ENCODE data around the gene PARVA. TPM values are rescaled to one million over a fixed set of nuclear protein-coding genes. Genes with fewer than 3 reads are reported as not detected.

Gene PARVA
- total and polyA plus RNA-seq, 2 of the 4 experiments (the other 2 are of a cell fraction), result 65.2 to 80.2 TPM

- intact Hi-C loops (cut with micrococcal nuclease), result loop anchor here (5.0 kb wide), 1 partner anchor 354 kb away; no protein-coding TSS in a partner anchor
- DNase-seq (peak; percentile 58), ATAC-seq (ENCODE audit: low read depth) (no peak)
Observed at GRCh38 chr11:12537778-12538401, 160.5 kb downstream of the PARVA start.

More at GRCh38 chr11:12537778-12538401, 160.5 kb downstream of the PARVA start:
- Histone ChIP-seq H3K27ac (ENCODE audit: insufficient read depth, low read length) (peak overlapping the region; percentile 48; the same call in 1 of the 2 replicates), H3K14ac (replicated peaks; ENCODE audit: low read depth, low read length) (peak overlapping the region; percentile 96), H3K4ac (ENCODE audit: low read depth, low read length) (peak overlapping the region; percentile 86), H2BK5ac (ENCODE audit: low read depth, low read length, poor library complexity, severe bottlenecking) (peak overlapping the region; percentile 7), H2AK9ac (replicated peaks; ENCODE audit: low read depth, low read length, poor library complexity) (no peak overlapping the region), H3K4me2 (ENCODE audit: low read depth, low read length) (no peak overlapping the region), H4K8ac (ENCODE audit: low read depth in 2 of 2, low read length in 2 of 2) (peak overlapping the region; percentile 32 to 81), H2AK5ac (ENCODE audit: low read depth, low read length) (peak overlapping the region; percentile 79), H3K9ac (ENCODE audit: low read depth, low read length) (no peak overlapping the region), H3K4me1 (ENCODE audit: control insufficient read depth, insufficient read depth, low read length) (peaks cover 40% of the 10 kb centered on the region), H2AFZ (replicated peaks; ENCODE audit: low read length, poor library complexity) (peak overlapping the region; percentile 12), H3K56ac (ENCODE audit: extremely low read depth, insufficient read depth, low read length) (no peak overlapping the region), H4K91ac (ENCODE audit: insufficient read depth, low read depth, low read length) (peak overlapping the region; percentile 84), H2BK20ac (ENCODE audit: low read depth, low read length) (peak overlapping the region; percentile 83), H2BK15ac (ENCODE audit: low read depth, low read length) (peak overlapping the region; percentile 85; the same call in 1 of the 3 replicates), H3K79me1 (ENCODE audit: low read depth in 1 of 2, low read length in 2 of 2) (peaks cover 0 to 33% of the 10 kb centered on the region in 2 experiments; a peak in 2 of 4 replicates), H3K9me1 (ENCODE audit: insufficient read depth, low read length) (peaks cover 51% of the 10 kb centered on the region), H3K18ac (ENCODE audit: low read depth, low read length) (peak overlapping the region; percentile 26), H3K4me3 (ENCODE audit: insufficient read depth, low read depth, low read length) (no peak overlapping the region), H3K36me3 (ENCODE audit: control insufficient read depth, insufficient read depth, low read length) (peaks cover 3% of the 10 kb centered on the region; the same call in 1 of the 2 replicates), H3K27me3 (ENCODE audit: control insufficient read depth, insufficient read depth, low read length) (no peaks in the 10 kb centered on the region), H2BK120ac (ENCODE audit: low read depth, low read length) (peak overlapping the region; percentile 78), H3K23ac (ENCODE audit: low read depth, low read length) (peak overlapping the region; percentile 31; the same call in 1 of the 2 replicates), H4K20me1 (ENCODE audit: insufficient read depth, low read length) (no peaks in the 10 kb centered on the region), H4K5ac (ENCODE audit: low read depth, low read length) (peak overlapping the region; percentile 35; the same call in 1 of the 2 replicates), H3K9me3 (ENCODE audit: control insufficient read depth, insufficient read depth, low read length) (no peaks in the 10 kb centered on the region)
- no TSS peak for BruUV-seq (replicated peaks)
- in situ Hi-C loops (cut with MboI; ENCODE audit: low sequenced_read_pairs) (loop anchor here (10.0 kb wide), 1 partner anchor 367 kb away; no protein-coding TSS in a partner anchor), dilution Hi-C loops (cut with HindIII; ENCODE audit: low sequenced_read_pairs, unreplicated experiment) (no loop called here)
- ChIA-PET POLR2A (ENCODE audit: unreplicated experiment) (no interaction called here), CTCF (interaction anchor here (0.6 kb wide), 1 partner anchor 450 kb away, joined by 3 read pairs; no protein-coding TSS in a partner anchor)
- no CpG with 5 or more reads among the region's 6 CpGs for WGBS, 2 experiments (ENCODE audit: extremely low coverage in 2 of 2, insufficient read length in 1 of 2)
- TF ChIP-seq MXI1 (IDR thresholded peaks at IDR 0.05; ENCODE audit: borderline replicate concordance, low read depth, low read length) (peak; percentile 7; the same call in 1 of the 2 replicates), MAZ (IDR thresholded peaks at IDR 0.05; ENCODE audit: borderline replicate concordance, low read depth, low read length) (no peak)
